Measurements from ENCODE around the gene TBC1D22A. TPM values are rescaled to one million over a fixed set of nuclear protein-coding genes. Genes with fewer than 3 reads are reported as not detected.

Gene TBC1D22A
- total and polyA plus RNA-seq, 4 donors, result 4.1 to 12.4 (median 8.4) TPM

DNA sequence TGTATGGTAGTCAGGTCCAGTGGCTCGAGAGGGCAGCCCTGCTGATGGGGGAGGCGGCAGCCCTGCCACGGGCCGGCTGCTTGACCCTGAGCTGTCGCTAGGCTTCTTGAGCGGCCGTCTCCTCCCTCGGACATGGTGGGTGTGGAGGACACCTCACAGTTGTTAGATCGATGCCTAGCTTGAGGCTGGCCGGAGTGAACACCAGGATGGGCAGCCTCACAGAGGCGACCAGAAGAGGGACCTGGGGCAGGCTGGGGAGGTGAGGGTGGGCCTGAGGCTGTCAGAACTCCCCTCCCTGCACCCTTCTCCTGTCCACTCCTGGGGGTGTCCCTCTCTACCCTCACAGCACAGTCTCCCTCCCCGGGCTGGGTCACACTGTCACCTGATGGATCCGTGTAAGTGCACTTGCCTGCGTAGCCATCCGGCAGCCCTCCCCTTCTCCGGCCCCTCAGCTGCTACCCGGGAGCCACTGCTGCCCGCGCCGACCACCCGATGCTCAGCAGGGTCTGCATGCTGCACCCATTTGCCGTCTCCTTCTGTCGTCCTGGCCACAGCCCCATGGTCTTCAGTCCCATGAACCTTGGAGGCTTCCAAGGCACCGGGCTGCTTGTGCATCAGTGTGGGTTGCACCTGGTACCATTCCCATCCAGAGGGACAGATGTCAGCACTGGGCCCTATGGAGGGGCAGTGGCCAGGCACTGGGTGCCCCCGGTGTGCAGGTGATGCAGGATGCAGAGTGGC is 394.1 kb downstream of the TBC1D22A start (continued):
- TF ChIP-seq, protein P1, sequence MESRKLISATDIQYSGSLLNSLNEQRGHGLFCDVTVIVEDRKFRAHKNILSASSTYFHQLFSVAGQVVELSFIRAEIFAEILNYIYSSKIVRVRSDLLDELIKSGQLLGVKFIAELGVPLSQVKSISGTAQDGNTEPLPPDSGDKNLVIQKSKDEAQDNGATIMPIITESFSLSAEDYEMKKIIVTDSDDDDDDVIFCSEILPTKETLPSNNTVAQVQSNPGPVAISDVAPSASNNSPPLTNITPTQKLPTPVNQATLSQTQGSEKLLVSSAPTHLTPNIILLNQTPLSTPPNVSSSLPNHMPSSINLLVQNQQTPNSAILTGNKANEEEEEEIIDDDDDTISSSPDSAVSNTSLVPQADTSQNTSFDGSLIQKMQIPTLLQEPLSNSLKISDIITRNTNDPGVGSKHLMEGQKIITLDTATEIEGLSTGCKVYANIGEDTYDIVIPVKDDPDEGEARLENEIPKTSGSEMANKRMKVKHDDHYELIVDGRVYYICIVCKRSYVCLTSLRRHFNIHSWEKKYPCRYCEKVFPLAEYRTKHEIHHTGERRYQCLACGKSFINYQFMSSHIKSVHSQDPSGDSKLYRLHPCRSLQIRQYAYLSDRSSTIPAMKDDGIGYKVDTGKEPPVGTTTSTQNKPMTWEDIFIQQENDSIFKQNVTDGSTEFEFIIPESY (IDR thresholded peaks at IDR 0.05), result no peak
- no peak for TF ChIP-seq NR2F2 (IDR thresholded peaks at IDR 0.05)
- TF ChIP-seq, protein P2, sequence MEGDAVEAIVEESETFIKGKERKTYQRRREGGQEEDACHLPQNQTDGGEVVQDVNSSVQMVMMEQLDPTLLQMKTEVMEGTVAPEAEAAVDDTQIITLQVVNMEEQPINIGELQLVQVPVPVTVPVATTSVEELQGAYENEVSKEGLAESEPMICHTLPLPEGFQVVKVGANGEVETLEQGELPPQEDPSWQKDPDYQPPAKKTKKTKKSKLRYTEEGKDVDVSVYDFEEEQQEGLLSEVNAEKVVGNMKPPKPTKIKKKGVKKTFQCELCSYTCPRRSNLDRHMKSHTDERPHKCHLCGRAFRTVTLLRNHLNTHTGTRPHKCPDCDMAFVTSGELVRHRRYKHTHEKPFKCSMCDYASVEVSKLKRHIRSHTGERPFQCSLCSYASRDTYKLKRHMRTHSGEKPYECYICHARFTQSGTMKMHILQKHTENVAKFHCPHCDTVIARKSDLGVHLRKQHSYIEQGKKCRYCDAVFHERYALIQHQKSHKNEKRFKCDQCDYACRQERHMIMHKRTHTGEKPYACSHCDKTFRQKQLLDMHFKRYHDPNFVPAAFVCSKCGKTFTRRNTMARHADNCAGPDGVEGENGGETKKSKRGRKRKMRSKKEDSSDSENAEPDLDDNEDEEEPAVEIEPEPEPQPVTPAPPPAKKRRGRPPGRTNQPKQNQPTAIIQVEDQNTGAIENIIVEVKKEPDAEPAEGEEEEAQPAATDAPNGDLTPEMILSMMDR (IDR thresholded peaks at IDR 0.05; ENCODE audit: low read depth, low read length, missing input control), result no peak
- TF ChIP-seq TAF1 (conservative IDR thresholded peaks at IDR 0.05), result no peak
- TF ChIP-seq, protein P3, sequence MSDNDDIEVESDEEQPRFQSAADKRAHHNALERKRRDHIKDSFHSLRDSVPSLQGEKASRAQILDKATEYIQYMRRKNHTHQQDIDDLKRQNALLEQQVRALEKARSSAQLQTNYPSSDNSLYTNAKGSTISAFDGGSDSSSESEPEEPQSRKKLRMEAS (IDR thresholded peaks at IDR 0.05), result no peak

DNA sequence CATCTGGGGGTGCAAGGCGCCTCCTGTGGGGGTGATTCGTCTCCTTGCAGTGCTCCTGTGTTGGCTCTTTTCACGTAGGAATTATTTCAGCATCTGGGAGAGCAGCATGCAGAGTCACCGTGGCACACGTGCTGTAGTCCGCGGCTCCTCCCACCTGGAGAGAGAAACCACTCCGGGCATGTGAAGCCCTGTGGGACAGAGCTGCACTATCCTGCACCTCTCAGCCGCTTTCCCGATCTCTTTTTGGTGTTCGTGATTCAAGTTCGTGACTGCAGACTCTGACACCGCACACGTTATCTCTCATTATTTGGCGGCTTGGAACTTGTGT is 394.6 kb downstream of the TBC1D22A start:
- Histone ChIP-seq H3K4me3 (ENCODE audit: low read depth in 1 of 3, low read length in 3 of 3) (no peak overlapping the region), H3K9me3 (ENCODE audit: control insufficient read depth in 4 of 4, low read length in 3 of 4) (no peaks in the 10 kb centered on the region), H3K36me3 (ENCODE audit: control insufficient read depth in 4 of 4, insufficient read depth in 3 of 4, low read depth in 1 of 4, low read length in 3 of 4) (no peaks in the 10 kb centered on the region), H3K4me1 (ENCODE audit: control insufficient read depth in 4 of 4, insufficient read depth in 4 of 4, low read length in 3 of 4) (no peaks in the 10 kb centered on the region), H3K9ac (ENCODE audit: low read depth in 1 of 2, low read length in 2 of 2) (no peak overlapping the region), H3K27me3 (ENCODE audit: control insufficient read depth in 4 of 4, insufficient read depth in 4 of 4, low read length in 3 of 4) (no peaks in the 10 kb centered on the region), H3K27ac (ENCODE audit: low read depth in 1 of 2, low read length in 2 of 2) (no peak overlapping the region)
- DNase-seq (ENCODE audit: low spot score), result no peak
- TF ChIP-seq YY1 (IDR thresholded peaks at IDR 0.05), result no peak
- TF ChIP-seq, protein P4, sequence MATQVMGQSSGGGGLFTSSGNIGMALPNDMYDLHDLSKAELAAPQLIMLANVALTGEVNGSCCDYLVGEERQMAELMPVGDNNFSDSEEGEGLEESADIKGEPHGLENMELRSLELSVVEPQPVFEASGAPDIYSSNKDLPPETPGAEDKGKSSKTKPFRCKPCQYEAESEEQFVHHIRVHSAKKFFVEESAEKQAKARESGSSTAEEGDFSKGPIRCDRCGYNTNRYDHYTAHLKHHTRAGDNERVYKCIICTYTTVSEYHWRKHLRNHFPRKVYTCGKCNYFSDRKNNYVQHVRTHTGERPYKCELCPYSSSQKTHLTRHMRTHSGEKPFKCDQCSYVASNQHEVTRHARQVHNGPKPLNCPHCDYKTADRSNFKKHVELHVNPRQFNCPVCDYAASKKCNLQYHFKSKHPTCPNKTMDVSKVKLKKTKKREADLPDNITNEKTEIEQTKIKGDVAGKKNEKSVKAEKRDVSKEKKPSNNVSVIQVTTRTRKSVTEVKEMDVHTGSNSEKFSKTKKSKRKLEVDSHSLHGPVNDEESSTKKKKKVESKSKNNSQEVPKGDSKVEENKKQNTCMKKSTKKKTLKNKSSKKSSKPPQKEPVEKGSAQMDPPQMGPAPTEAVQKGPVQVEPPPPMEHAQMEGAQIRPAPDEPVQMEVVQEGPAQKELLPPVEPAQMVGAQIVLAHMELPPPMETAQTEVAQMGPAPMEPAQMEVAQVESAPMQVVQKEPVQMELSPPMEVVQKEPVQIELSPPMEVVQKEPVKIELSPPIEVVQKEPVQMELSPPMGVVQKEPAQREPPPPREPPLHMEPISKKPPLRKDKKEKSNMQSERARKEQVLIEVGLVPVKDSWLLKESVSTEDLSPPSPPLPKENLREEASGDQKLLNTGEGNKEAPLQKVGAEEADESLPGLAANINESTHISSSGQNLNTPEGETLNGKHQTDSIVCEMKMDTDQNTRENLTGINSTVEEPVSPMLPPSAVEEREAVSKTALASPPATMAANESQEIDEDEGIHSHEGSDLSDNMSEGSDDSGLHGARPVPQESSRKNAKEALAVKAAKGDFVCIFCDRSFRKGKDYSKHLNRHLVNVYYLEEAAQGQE (IDR thresholded peaks at IDR 0.05), result no peak
- 95% methylated on average over 15 of the region's 15 CpGs for WGBS

DNA sequence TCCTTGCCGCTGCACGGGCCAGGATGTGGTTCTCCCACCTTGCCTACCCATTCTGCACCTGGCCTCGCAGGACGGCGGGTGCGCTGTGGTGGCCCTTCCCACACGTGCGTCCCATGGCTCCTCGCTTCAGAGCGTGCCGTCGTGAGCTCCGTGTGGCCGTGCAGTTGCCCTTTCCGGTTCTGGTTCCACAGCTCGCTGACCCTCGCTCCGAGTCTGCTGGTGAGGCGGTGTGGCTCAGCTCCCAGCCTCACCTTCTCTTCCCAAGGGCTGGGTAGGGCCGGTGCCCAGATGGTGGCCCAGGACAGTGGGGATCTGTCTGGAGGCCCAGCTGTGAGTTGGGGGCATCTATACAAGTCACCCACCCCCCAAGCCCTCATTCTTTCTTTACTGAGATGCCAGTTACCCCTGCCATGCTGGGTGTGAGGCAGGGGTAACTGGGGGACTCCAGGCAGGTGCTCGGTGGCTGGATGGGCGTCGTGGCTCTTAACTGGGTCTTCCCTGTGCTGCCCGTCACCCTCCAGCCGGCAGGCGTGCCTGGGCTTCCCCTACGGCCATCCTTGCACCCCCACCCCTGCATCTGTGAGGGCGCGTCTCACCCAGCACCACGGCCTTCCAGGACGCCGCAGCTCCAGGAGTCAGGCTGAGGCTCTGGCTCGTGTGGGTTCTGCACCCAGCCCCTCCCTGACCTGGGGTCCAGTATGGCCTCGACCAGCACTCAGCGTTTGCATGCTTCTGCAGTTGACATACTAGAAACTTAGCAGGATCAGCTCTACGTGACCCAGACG is 395.2 kb downstream of the TBC1D22A start:
- Histone ChIP-seq H3K36me3 (ENCODE audit: control insufficient read depth in 4 of 4, insufficient read depth in 3 of 4, low read depth in 1 of 4, low read length in 3 of 4) (no peaks in the 10 kb centered on the region), H3K27me3 (ENCODE audit: control insufficient read depth in 4 of 4, insufficient read depth in 4 of 4, low read length in 3 of 4) (no peaks in the 10 kb centered on the region), H3K9me3 (ENCODE audit: control insufficient read depth in 4 of 4, low read length in 3 of 4) (no peaks in the 10 kb centered on the region), H3K4me1 (ENCODE audit: control insufficient read depth in 4 of 4, insufficient read depth in 4 of 4, low read length in 3 of 4) (no peaks in the 10 kb centered on the region), H3K9ac (ENCODE audit: low read depth in 1 of 2, low read length in 2 of 2) (no peak overlapping the region), H3K4me3 (ENCODE audit: low read depth in 1 of 3, low read length in 3 of 3) (no peak overlapping the region), H3K27ac (ENCODE audit: low read depth in 1 of 2, low read length in 2 of 2) (no peak overlapping the region)
- DNase-seq (ENCODE audit: low spot score), result no peak
- WGBS, result 97% methylated on average over 37 of the region's 37 CpGs
- TF ChIP-seq, protein P3 (IDR thresholded peaks at IDR 0.05), result no peak
- TF ChIP-seq SP1 (IDR thresholded peaks at IDR 0.05), result no peak
